ENCODE measurements around the gene MUC16. TPM values are rescaled to one million over a fixed set of nuclear protein-coding genes. Genes with fewer than 3 reads are reported as not detected.
A peak's percentile ranks its signal among the peaks of the same experiment; 100 is the strongest.

Gene MUC16
- total RNA-seq, 1 donor from 2014 or later = not detected

DNA sequence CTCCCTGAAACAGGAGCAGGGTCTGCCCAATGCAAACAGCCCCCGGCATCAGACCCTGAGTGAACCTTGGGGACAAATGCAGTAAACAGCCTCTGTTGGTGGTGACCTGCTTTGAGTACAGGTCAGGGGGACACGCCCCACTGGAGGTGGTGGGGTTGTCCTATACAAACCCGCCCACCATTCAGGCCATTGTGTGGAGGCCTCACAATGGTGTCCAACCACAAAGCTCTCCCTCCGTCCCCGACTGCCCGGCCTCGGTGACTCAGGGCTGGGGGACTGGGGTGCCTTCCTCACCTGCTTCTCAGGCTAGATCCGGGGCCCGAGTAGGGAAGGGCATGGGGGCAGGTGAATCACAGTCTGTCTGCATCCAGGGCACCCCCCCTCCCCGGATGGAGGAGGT is 1.5 kb downstream of the MUC16 start:
- DNase-seq = no peak

GRCh38 chr19:9000933-9001332 is 9.3 kb downstream of the MUC16 start:
- DNase-seq = no peak

- no peak for DNase-seq
Measured at GRCh38 chr19:8988204-8988603, 22.0 kb downstream of the MUC16 start.

DNA sequence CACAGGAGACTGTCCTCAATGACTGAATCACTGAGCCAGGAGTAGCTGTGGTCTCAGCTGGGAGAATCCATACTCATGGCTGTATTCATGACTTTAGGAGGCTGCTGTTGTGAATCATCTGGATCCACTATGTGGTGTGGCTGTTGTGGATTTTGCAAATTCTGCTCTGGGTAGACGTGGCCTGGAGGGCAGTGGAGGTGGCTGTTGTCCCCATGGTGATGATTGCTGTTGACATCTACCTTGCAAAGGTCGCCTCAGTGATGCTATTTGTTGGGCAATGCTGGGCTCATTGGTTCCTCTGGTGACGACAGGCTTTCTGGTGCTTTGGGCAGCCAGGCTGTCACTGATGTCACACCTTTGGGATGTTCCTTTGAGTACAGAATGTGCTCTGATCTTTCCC is 23.9 kb downstream of the MUC16 start:
- no peak for DNase-seq

DNA sequence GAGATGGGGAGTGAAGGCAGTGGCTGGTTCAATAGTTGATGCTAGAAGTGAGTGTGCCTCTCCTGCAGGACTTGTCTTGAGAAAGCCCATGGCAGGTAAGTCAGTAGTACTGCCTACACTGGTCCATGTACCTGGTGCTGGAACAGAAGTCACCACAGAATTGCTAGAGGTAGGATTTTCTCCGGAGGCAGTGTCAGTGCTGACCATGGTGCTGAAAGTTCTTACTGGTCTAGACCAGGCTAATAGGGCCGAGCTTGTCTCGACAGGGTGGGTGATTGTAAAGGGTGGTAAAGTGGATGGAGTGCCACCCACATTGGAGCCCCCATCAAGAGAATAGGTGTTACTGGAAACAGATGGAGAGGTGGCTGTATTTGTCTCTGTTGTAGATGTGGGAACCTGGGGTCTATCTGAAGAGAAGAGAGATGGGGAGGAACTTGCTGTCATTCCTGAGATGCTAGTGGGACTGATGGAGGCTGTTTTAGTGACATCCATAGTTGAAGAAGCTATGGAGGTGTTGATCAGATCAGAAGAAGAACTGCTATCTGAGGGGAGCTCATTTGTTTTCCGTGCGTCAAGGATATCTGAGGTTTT is 36.6 kb downstream of the MUC16 start:
- peak; percentile 7 for DNase-seq

DNA sequence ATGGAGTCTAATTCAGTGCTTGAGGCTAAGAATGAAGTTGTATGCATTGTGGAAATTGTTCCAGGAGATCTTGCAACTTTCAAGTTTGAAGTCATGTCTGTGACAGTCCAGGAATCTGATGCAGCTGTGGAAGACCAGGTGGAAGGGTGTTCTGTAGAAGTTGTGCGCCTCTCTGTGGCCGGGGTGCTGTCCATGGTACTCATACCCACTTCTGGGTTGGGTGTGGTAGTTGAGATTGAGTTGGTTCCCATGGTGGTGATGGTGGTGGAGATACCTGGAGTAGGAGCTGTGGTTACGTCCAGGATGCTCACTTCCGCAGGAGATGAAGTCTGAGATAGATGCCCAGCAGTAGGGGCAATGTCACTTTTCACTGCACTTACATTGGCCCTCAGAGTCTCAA is 44.3 kb downstream of the MUC16 start:
- no peak for DNase-seq

Other genes with a start within 250 kb of the MUC16 start
- gene ZNF558, start 178.1 kb downstream of the MUC16 start, total RNA-seq = 1.8 and 5.1 TPM in 2 replicates
- gene MBD3L1, start 178.0 kb downstream of the MUC16 start, total RNA-seq = not detected in 2 replicates
- gene OR1M1, start 76.7 kb upstream of the MUC16 start, total RNA-seq = not detected in 2 replicates
- not detected in 2 replicates for gene OR7G2, start 97.1 kb upstream of the MUC16 start, total RNA-seq
- not detected in 2 replicates for gene OR7G1, start 105.4 kb upstream of the MUC16 start, total RNA-seq
- gene OR7G3, start 116.5 kb upstream of the MUC16 start, total RNA-seq = not detected in 2 replicates
- gene ZNF317, start 130.0 kb upstream of the MUC16 start, total RNA-seq = 15.0 and 17.6 TPM in 2 replicates
- gene OR7D2, start 168.6 kb upstream of the MUC16 start, total RNA-seq = under 0.01 TPM in 1 of 2 replicates, not detected in the other
- not detected in 2 replicates for gene OR7D4, start 209.2 kb upstream of the MUC16 start, total RNA-seq
- gene OR7E24, start 240.5 kb upstream of the MUC16 start, total RNA-seq = not detected in 2 replicates